Measurements from ENCODE around the gene CDK14.

The CDK14 gene

GRCh38 chr7:90672210-90672609 lies 76.1 kb downstream of the CDK14 start:
- Histone ChIP-seq H3K27me3 (ENCODE audit: insufficient read depth, low read length) (no peaks in the 10 kb centered on the region), H3K4ac (ENCODE audit: low read depth, low read length) (no peak overlapping the region), H4K91ac (ENCODE audit: low read depth, low read length) (no peak overlapping the region), H3K4me3 (ENCODE audit: low read depth, low read length) (no peak overlapping the region), H3K9me3 (ENCODE audit: insufficient read depth, low read depth, low read length) (no peaks in the 10 kb centered on the region), H3K79me1 (ENCODE audit: low read length) (no peaks in the 10 kb centered on the region), H2BK5ac (ENCODE audit: low read depth, low read length, poor library complexity) (no peak overlapping the region), H2BK12ac (ENCODE audit: low read length) (no peak overlapping the region), H3K18ac (ENCODE audit: low read length) (no peak overlapping the region), H3K79me2 (ENCODE audit: control insufficient read depth, insufficient read depth, low read length, poor library complexity) (no peaks in the 10 kb centered on the region), H2BK120ac (ENCODE audit: insufficient read depth, low read length, poor library complexity) (no peak overlapping the region), H4K8ac (ENCODE audit: low read depth, low read length) (no peak overlapping the region), H2AK5ac (ENCODE audit: low read length) (no peak overlapping the region), H3K9ac (ENCODE audit: low read length) (no peak overlapping the region), H4K12ac (ENCODE audit: low read depth, low read length) (no peak overlapping the region), H3K14ac (ENCODE audit: low read length) (no peak overlapping the region), H3K27ac (ENCODE audit: low read depth, low read length) (no peak overlapping the region), H3K4me1 (ENCODE audit: control insufficient read depth in 1 of 2, insufficient read depth in 2 of 2, low read length in 2 of 2) (no peaks in the 10 kb centered on the region), H2AFZ (ENCODE audit: insufficient read depth, low read length, poor library complexity) (no peak overlapping the region), H3K4me2 (ENCODE audit: low read length) (no peak overlapping the region), H3K36me3 (ENCODE audit: control insufficient read depth in 1 of 2, insufficient read depth in 2 of 2, low read length in 2 of 2) (no peaks in the 10 kb centered on the region), H3K23ac (ENCODE audit: low read length) (no peak overlapping the region)
- DNase-seq, result no peak
- no CpG with 5 or more reads among the region's 2 CpGs for WGBS (ENCODE audit: extremely low coverage, insufficient coverage, insufficient read length)

- no peak for DNase-seq
- Histone ChIP-seq H3K27me3 (ENCODE audit: insufficient read depth, low read length) (no peaks in the 10 kb centered on the region), H2BK12ac (ENCODE audit: low read length) (no peak overlapping the region), H3K4me2 (ENCODE audit: low read length) (no peak overlapping the region), H3K36me3 (ENCODE audit: control insufficient read depth in 1 of 2, insufficient read depth in 2 of 2, low read length in 2 of 2) (no peaks in the 10 kb centered on the region), H3K79me1 (ENCODE audit: low read length) (no peaks in the 10 kb centered on the region), H4K8ac (ENCODE audit: low read depth, low read length) (no peak overlapping the region), H4K91ac (ENCODE audit: low read depth, low read length) (no peak overlapping the region), H3K18ac (ENCODE audit: low read length) (no peak overlapping the region), H3K9ac (ENCODE audit: low read length) (no peak overlapping the region), H3K4me1 (ENCODE audit: control insufficient read depth in 1 of 2, insufficient read depth in 2 of 2, low read length in 2 of 2) (no peaks in the 10 kb centered on the region), H2BK120ac (ENCODE audit: insufficient read depth, low read length, poor library complexity) (no peak overlapping the region), H2AFZ (ENCODE audit: insufficient read depth, low read length, poor library complexity) (no peak overlapping the region), H3K14ac (ENCODE audit: low read length) (no peak overlapping the region), H2AK5ac (ENCODE audit: low read length) (no peak overlapping the region), H4K12ac (ENCODE audit: low read depth, low read length) (no peak overlapping the region), H2BK5ac (ENCODE audit: low read depth, low read length, poor library complexity) (no peak overlapping the region), H3K9me3 (ENCODE audit: insufficient read depth, low read depth, low read length) (no peaks in the 10 kb centered on the region), H3K27ac (ENCODE audit: low read depth, low read length) (no peak overlapping the region), H3K23ac (ENCODE audit: low read length) (no peak overlapping the region), H3K79me2 (ENCODE audit: control insufficient read depth, insufficient read depth, low read length, poor library complexity) (no peaks in the 10 kb centered on the region), H3K4ac (ENCODE audit: low read depth, low read length) (no peak overlapping the region), H3K4me3 (ENCODE audit: low read depth, low read length) (no peak overlapping the region)
- WGBS (ENCODE audit: extremely low coverage, insufficient coverage, insufficient read length), result no CpG with 5 or more reads among the region's 1 CpG
Measured at GRCh38 chr7:90674625-90675024, 78.5 kb downstream of the CDK14 start.

- Histone ChIP-seq H3K36me3 (ENCODE audit: control insufficient read depth in 1 of 2, insufficient read depth in 2 of 2, low read length in 2 of 2) (no peaks in the 10 kb centered on the region), H3K23ac (ENCODE audit: low read length) (no peak overlapping the region), H3K9ac (ENCODE audit: low read length) (no peak overlapping the region), H3K14ac (ENCODE audit: low read length) (no peak overlapping the region), H3K4me3 (ENCODE audit: low read depth, low read length) (no peak overlapping the region), H3K9me3 (ENCODE audit: insufficient read depth, low read depth, low read length) (no peaks in the 10 kb centered on the region), H3K4me1 (ENCODE audit: control insufficient read depth in 1 of 2, insufficient read depth in 2 of 2, low read length in 2 of 2) (no peaks in the 10 kb centered on the region), H2BK12ac (ENCODE audit: low read length) (no peak overlapping the region), H3K27me3 (ENCODE audit: insufficient read depth, low read length) (no peaks in the 10 kb centered on the region), H3K4ac (ENCODE audit: low read depth, low read length) (no peak overlapping the region), H2BK5ac (ENCODE audit: low read depth, low read length, poor library complexity) (no peak overlapping the region), H4K8ac (ENCODE audit: low read depth, low read length) (no peak overlapping the region), H3K79me2 (ENCODE audit: control insufficient read depth, insufficient read depth, low read length, poor library complexity) (no peaks in the 10 kb centered on the region), H2BK120ac (ENCODE audit: insufficient read depth, low read length, poor library complexity) (no peak overlapping the region), H4K12ac (ENCODE audit: low read depth, low read length) (no peak overlapping the region), H3K27ac (ENCODE audit: low read depth, low read length) (no peak overlapping the region), H2AK5ac (ENCODE audit: low read length) (no peak overlapping the region), H3K18ac (ENCODE audit: low read length) (no peak overlapping the region), H2AFZ (ENCODE audit: insufficient read depth, low read length, poor library complexity) (no peak overlapping the region), H3K4me2 (ENCODE audit: low read length) (no peak overlapping the region), H3K79me1 (ENCODE audit: low read length) (no peaks in the 10 kb centered on the region), H4K91ac (ENCODE audit: low read depth, low read length) (no peak overlapping the region)
- no CpG with 5 or more reads among the region's 3 CpGs for WGBS (ENCODE audit: extremely low coverage, insufficient coverage, insufficient read length)
- peak; percentile 53 to 74 for DNase-seq
Measured at GRCh38 chr7:90675982-90676381, 79.9 kb downstream of the CDK14 start.

GRCh38 chr7:90677486-90678404 lies 81.6 kb downstream of the CDK14 start:
- Histone ChIP-seq H3K4me2 (ENCODE audit: low read length) (no peak overlapping the region), H4K12ac (ENCODE audit: low read depth, low read length) (no peak overlapping the region), H3K27ac (ENCODE audit: low read depth, low read length) (no peak overlapping the region), H3K14ac (ENCODE audit: low read length) (no peak overlapping the region), H3K79me1 (ENCODE audit: low read length) (no peaks in the 10 kb centered on the region), H3K9ac (ENCODE audit: low read length) (no peak overlapping the region), H3K4ac (ENCODE audit: low read depth, low read length) (no peak overlapping the region), H3K36me3 (ENCODE audit: control insufficient read depth in 1 of 2, insufficient read depth in 2 of 2, low read length in 2 of 2) (no peaks in the 10 kb centered on the region), H3K23ac (ENCODE audit: low read length) (no peak overlapping the region), H3K4me3 (ENCODE audit: low read depth, low read length) (no peak overlapping the region), H2AK5ac (ENCODE audit: low read length) (no peak overlapping the region), H3K27me3 (ENCODE audit: insufficient read depth, low read length) (no peaks in the 10 kb centered on the region), H3K18ac (ENCODE audit: low read length) (no peak overlapping the region), H2BK12ac (ENCODE audit: low read length) (no peak overlapping the region), H3K4me1 (ENCODE audit: control insufficient read depth in 1 of 2, insufficient read depth in 2 of 2, low read length in 2 of 2) (no peaks in the 10 kb centered on the region), H2BK5ac (ENCODE audit: low read depth, low read length, poor library complexity) (no peak overlapping the region), H4K91ac (ENCODE audit: low read depth, low read length) (no peak overlapping the region), H2BK120ac (ENCODE audit: insufficient read depth, low read length, poor library complexity) (no peak overlapping the region), H4K8ac (ENCODE audit: low read depth, low read length) (no peak overlapping the region), H3K79me2 (ENCODE audit: control insufficient read depth, insufficient read depth, low read length, poor library complexity) (no peaks in the 10 kb centered on the region), H2AFZ (ENCODE audit: insufficient read depth, low read length, poor library complexity) (no peak overlapping the region), H3K9me3 (ENCODE audit: insufficient read depth, low read depth, low read length) (no peaks in the 10 kb centered on the region)
- no peak for DNase-seq
- no CpG with 5 or more reads among the region's 10 CpGs for WGBS (ENCODE audit: extremely low coverage, insufficient coverage, insufficient read length)
